ENCODE measurements around the gene OR6C2. TPM values are rescaled to one million over a fixed set of nuclear protein-coding genes. Genes with fewer than 3 reads are reported as not detected.

OR6C2 gene
- total RNA-seq, 2 experiments from 2014 or later: not detected

- no peaks in the 10 kb centered on the region for H3K9me3 Mint-ChIP-seq
- H3K4me3 Mint-ChIP-seq: no peak overlapping the region
- H3K27me3 Mint-ChIP-seq: peaks cover 18% of the 10 kb centered on the region
- H3K36me3 Mint-ChIP-seq: no peaks in the 10 kb centered on the region
- ATAC-seq (ENCODE audit: low read depth): no peak
- H3K4me1 Mint-ChIP-seq: no peaks in the 10 kb centered on the region
- DNase-seq: no peak
- no peak overlapping the region for H3K27ac Mint-ChIP-seq
- POLR2A ChIA-PET: no interaction called here
These were observed 56.0 kb downstream of the OR6C2 start for GRCh38 chr12:55499810-55500252.

DNA sequence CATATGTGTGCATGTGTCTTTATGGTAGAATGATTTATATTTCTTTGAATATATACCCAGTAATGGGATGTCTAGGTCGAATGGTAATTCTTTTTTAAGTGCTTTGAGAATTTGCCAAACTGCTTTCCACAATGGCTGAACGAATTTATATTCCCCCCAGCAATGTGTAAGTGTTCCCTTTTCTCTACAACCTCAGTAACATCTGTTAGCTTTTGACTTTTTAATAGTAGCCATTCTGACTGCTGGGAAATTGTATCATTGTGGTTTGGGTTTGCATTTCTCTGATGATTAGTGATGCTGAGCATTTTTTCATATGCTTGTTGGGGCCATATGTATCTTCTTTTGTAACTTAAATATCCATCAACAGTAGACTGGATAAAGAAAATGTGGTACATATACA is 57.7 kb downstream of the OR6C2 start:
- Mint-ChIP-seq H3K27ac (no peak overlapping the region), H3K9me3 (peaks cover 1% of the 10 kb centered on the region), H3K4me1 (no peaks in the 10 kb centered on the region), H3K36me3 (no peaks in the 10 kb centered on the region), H3K4me3 (no peak overlapping the region), H3K27me3 (peaks cover 18% of the 10 kb centered on the region)
- ATAC-seq (ENCODE audit: low read depth) (no peak), DNase-seq (no peak)
- POLR2A ChIA-PET: no interaction called here

Other genes with a start within 250 kb of the OR6C2 start
- gene OR10A7, start 223.1 kb upstream of the OR6C2 start, total RNA-seq: not detected
- gene OR6C74, start 199.5 kb upstream of the OR6C2 start, total RNA-seq: not detected
- gene OR6C6, start 147.5 kb upstream of the OR6C2 start, total RNA-seq: not detected
- not detected for gene OR6C1, start 129.7 kb upstream of the OR6C2 start, total RNA-seq
- not detected for gene OR6C3, start 113.3 kb upstream of the OR6C2 start, total RNA-seq
- not detected for gene OR6C75, start 81.1 kb upstream of the OR6C2 start, total RNA-seq
- not detected for gene OR6C65, start 43.5 kb upstream of the OR6C2 start, total RNA-seq
- not detected for gene OR6C76, start 17.8 kb upstream of the OR6C2 start, total RNA-seq
- gene OR6C70, start 26.1 kb downstream of the OR6C2 start, total RNA-seq: not detected
- not detected for gene OR6C68, start 48.3 kb downstream of the OR6C2 start, total RNA-seq
- not detected for gene OR6C4, start 105.5 kb downstream of the OR6C2 start, total RNA-seq
- not detected for gene OR2AP1, start 128.4 kb downstream of the OR6C2 start, total RNA-seq
- gene OR10P1, start 192.8 kb downstream of the OR6C2 start, total RNA-seq: not detected